ENCODE results near the gene CA10. TPM values are rescaled to one million over a fixed set of nuclear protein-coding genes. Genes with fewer than 3 reads are reported as not detected.

Gene CA10
- total RNA-seq, 2 donors from 2014 or later, result not detected

DNA sequence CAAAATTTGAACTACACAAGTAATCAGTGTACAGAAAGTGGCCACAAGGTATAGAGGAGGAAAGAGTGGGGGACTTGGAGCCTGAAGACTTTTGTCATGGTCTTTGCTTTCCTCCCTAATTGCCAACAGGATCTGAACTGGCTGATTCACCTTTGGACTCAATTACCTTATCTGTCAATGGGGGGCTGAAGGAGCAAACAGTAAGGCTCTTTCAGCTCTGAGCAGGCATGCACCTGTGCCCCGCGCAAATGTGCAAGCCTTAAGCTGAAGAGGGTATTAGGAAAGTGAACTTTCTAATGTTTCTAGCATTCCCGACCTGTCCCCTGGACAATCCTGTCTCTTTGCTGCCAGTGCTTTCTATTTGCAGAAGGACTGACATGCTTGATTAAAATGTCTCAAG lies 302.7 kb downstream of the CA10 start:
- Histone ChIP-seq H3K4me1 (no peaks in the 10 kb centered on the region), H3K27me3 (no peaks in the 10 kb centered on the region), H3K36me3 (no peaks in the 10 kb centered on the region), H3K9me3 (no peaks in the 10 kb centered on the region), H3K27ac (no peak overlapping the region), H3K4me3 (no peak overlapping the region)
- DNase-seq (ENCODE audit: low spot score), result no peak
- TF ChIP-seq, protein P1, sequence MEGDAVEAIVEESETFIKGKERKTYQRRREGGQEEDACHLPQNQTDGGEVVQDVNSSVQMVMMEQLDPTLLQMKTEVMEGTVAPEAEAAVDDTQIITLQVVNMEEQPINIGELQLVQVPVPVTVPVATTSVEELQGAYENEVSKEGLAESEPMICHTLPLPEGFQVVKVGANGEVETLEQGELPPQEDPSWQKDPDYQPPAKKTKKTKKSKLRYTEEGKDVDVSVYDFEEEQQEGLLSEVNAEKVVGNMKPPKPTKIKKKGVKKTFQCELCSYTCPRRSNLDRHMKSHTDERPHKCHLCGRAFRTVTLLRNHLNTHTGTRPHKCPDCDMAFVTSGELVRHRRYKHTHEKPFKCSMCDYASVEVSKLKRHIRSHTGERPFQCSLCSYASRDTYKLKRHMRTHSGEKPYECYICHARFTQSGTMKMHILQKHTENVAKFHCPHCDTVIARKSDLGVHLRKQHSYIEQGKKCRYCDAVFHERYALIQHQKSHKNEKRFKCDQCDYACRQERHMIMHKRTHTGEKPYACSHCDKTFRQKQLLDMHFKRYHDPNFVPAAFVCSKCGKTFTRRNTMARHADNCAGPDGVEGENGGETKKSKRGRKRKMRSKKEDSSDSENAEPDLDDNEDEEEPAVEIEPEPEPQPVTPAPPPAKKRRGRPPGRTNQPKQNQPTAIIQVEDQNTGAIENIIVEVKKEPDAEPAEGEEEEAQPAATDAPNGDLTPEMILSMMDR (IDR thresholded peaks at IDR 0.05), result no peak

DNA sequence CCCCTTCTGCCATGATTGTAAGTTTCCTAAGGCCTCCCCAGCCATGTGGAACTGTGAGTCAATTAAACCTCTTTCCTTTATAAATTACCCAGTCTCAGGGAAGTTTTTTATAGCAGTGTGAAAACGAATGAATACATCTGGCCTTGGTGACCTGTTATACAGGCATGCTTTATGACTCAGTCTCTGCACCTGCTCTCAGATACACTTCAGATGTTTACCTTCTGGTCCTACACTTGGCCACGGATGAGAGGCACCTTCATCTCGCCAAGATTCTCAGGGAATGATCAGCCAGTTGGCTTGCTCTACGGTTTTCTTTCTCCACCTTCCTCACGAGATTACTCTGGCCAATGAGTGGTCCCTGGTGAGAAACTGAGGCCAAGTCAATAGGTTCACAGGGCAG lies 304.7 kb downstream of the CA10 start:
- Histone ChIP-seq H3K36me3 (no peaks in the 10 kb centered on the region), H3K4me1 (no peaks in the 10 kb centered on the region), H3K9me3 (no peaks in the 10 kb centered on the region), H3K27ac (no peak overlapping the region), H3K4me3 (no peak overlapping the region), H3K27me3 (no peaks in the 10 kb centered on the region)
- TF ChIP-seq, protein P1 (IDR thresholded peaks at IDR 0.05), result no peak
- DNase-seq (ENCODE audit: low spot score), result no peak

DNA sequence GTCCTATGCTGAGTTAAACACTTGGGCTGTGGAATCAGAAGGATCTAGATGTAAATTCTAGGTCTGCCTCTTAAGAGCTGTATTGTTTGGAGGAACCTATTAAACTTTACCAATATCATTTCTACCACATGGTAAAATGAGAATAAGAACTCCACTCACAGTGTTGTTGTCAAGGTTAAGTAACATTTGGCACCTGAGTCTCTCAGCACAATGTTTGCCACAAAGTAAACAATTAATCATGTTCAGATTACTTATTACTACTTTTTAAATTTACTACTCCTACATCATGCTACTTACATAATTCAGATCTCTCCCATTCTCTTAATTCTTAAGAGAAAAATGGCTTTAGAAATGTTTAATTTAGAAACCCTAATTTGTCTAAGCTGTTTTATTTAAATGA lies 305.9 kb downstream of the CA10 start:
- Histone ChIP-seq H3K27ac (no peak overlapping the region), H3K36me3 (no peaks in the 10 kb centered on the region), H3K4me1 (no peaks in the 10 kb centered on the region), H3K27me3 (no peaks in the 10 kb centered on the region), H3K9me3 (no peaks in the 10 kb centered on the region), H3K4me3 (no peak overlapping the region)
- TF ChIP-seq, protein P1 (IDR thresholded peaks at IDR 0.05), result no peak
- no peak for DNase-seq (ENCODE audit: low spot score)

DNA sequence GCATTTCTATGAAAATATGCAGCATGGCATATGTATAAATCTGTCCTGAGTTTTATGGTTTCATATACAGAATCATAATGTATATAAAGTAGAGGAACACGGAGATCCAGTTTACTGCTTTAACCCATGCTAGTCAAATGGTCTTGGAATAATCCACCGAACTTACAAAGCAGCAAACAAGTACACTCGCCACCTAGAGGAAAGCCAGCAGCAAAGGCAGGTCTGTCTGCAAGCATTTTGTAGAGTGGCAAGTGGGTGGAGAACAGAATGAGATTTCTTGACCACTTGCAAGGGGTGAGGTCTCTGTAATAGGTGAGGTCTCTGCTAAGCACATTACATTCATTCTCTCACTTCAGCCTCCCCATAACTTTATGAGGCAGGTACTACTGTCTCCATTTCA lies 308.3 kb downstream of the CA10 start:
- no peaks in the 10 kb centered on the region for H3K9me3 ChIP-seq
- no peak overlapping the region for H3K27ac ChIP-seq
- H3K27me3 ChIP-seq, result no peaks in the 10 kb centered on the region
- DNase-seq (ENCODE audit: low spot score), result no peak
- no peaks in the 10 kb centered on the region for H3K36me3 ChIP-seq
- H3K4me1 ChIP-seq, result no peaks in the 10 kb centered on the region
- TF ChIP-seq, protein P1 (IDR thresholded peaks at IDR 0.05), result no peak
- no peak overlapping the region for H3K4me3 ChIP-seq

DNA sequence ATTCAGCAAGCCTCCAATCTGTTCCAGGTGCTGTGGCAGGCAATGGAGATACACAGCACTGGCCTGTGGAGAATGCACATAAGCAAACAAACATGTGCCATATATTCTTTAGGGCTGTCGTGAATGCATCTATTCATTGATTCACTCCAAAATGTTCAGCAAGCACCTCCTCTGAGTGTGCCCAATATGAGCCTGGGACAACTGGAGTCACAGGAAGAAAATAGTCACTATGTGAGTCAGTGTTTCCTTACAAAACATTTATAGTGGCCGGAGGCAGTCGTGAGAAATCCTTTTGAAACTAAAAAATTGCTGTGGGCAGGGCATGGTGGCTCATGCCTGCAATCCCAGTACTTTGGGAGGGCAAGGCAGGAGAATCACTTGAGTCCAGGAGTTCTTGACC lies 310.1 kb downstream of the CA10 start:
- no peaks in the 10 kb centered on the region for H3K27me3 ChIP-seq
- no peak overlapping the region for H3K27ac ChIP-seq
- H3K4me1 ChIP-seq, result no peaks in the 10 kb centered on the region
- H3K36me3 ChIP-seq, result no peaks in the 10 kb centered on the region
- TF ChIP-seq, protein P1 (IDR thresholded peaks at IDR 0.05), result no peak
- H3K4me3 ChIP-seq, result no peak overlapping the region
- no peak for DNase-seq (ENCODE audit: low spot score)
- no peaks in the 10 kb centered on the region for H3K9me3 ChIP-seq

DNA sequence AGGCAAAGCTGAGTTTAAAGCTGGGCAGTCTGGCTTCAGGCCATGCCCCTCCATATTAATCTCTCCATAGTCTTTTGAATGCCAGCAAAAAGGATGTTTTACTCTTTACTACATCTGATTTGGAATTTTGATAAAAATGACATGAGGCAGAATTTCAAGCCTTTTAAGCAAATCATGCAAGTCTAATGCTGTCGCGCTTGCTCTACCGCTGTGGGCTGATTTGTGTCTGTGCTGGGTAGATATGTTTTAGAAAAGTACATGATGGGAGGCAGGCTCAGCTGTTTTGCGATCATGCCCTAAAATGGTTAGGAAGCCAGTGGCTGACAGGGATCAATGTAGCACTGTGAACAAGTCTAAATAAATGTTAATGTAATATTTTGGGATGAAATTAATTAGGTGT lies 311.9 kb downstream of the CA10 start:
- H3K9me3 ChIP-seq, result no peaks in the 10 kb centered on the region
- H3K4me3 ChIP-seq, result no peak overlapping the region
- H3K36me3 ChIP-seq, result no peaks in the 10 kb centered on the region
- H3K27me3 ChIP-seq, result no peaks in the 10 kb centered on the region
- H3K4me1 ChIP-seq, result no peaks in the 10 kb centered on the region
- no peak overlapping the region for H3K27ac ChIP-seq
- no peak for DNase-seq (ENCODE audit: low spot score)
- TF ChIP-seq, protein P1 (IDR thresholded peaks at IDR 0.05), result no peak
